GM18502 (cell line): ENCODE measurements around the gene CHD3.

Source experiments
- ATAC-seq: cut with Tn5 transposase; IDR thresholded peaks from one replicate; pipeline ENCODE4 v1.9.1; 2021; ENCODE audit warnings: mild to moderate bottlenecking; ENCODE audit not compliant: unreplicated experiment, poor library complexity

The CHD3 gene

GRCh38 chr17:7864995-7865650, 23.5 kb upstream of the CHD3 start:
- no peak for ATAC-seq

- ATAC-seq, result no peak
Measured at GRCh38 chr17:7867881-7868329, 20.7 kb upstream of the CHD3 start.

GRCh38 chr17:7873051-7873450, 15.5 kb upstream of the CHD3 start:
- ATAC-seq, result no peak

GRCh38 chr17:7875804-7876370, 12.7 kb upstream of the CHD3 start:
- ATAC-seq, result no peak

- no peak for ATAC-seq
Measured at GRCh38 chr17:7878234-7878633, 10.4 kb upstream of the CHD3 start.

- no peak for ATAC-seq
Measured at GRCh38 chr17:7880076-7880868, 8.3 kb upstream of the CHD3 start.

GRCh38 chr17:7881276-7882054, 7.1 kb upstream of the CHD3 start:
- no peak for ATAC-seq

- no peak for ATAC-seq
Measured at GRCh38 chr17:7882068-7882467, 6.5 kb upstream of the CHD3 start.

GRCh38 chr17:7882629-7883028, 6.0 kb upstream of the CHD3 start:
- ATAC-seq, result no peak

GRCh38 chr17:7883781-7884386, 4.7 kb upstream of the CHD3 start:
- no peak for ATAC-seq

GRCh38 chr17:7884581-7885366, 3.8 kb upstream of the CHD3 start:
- no peak for ATAC-seq

- ATAC-seq, result no peak
Measured at GRCh38 chr17:7885367-7886226, 3.0 kb upstream of the CHD3 start.

- no peak for ATAC-seq
Measured at GRCh38 chr17:7886227-7887037, 2.2 kb upstream of the CHD3 start.

- no peak for ATAC-seq
Measured at GRCh38 chr17:7887038-7887481, 1.5 kb upstream of the CHD3 start.

- ATAC-seq, result peak; percentile 50
Measured at GRCh38 chr17:7887482-7888183, 956 bp upstream of the CHD3 start.

- no peak for ATAC-seq
Measured at GRCh38 chr17:7889166-7889955, 772 bp downstream of the CHD3 start.
